CD14-positive monocyte (primary cell): ENCODE data around the gene HPCAL4. TPM values are rescaled to one million over a fixed set of nuclear protein-coding genes. Genes with fewer than 3 reads are reported as not detected.

Experiments
- DNase-seq, 3 donors: peaks; one replicate each; pipeline ENCODE4 v3.0.0-alpha.2; 2011 to 2022
- H2AFZ ChIP-seq: 2 replicates; pipeline ENCODE4 v1.6.0; 2012; ENCODE audit warnings: mild to moderate bottlenecking, low read depth, low read length, inconsistent platforms; ENCODE audit not compliant: insufficient read depth, poor library complexity, severe bottlenecking
- H3K27ac ChIP-seq, 2 donors: 1 replicate in 1 of 2; 2 replicates in 1 of 2; pipeline ENCODE4 v1.5.1; 2012 to 2013; ENCODE audit warnings: low read length in 2 of 2, control low read depth in 1 of 2, inconsistent platforms in 1 of 2, low read depth in 1 of 2, mild to moderate bottlenecking in 1 of 2
- H3K27me3 ChIP-seq, 2 donors: one replicate each; pipeline versions ENCODE4 v1.6.0 to v1.6.1; 2011 to 2013; ENCODE audit warnings: low read length in 2 of 2; ENCODE audit not compliant: control insufficient read depth in 2 of 2, insufficient read depth in 2 of 2
- H3K36me3 ChIP-seq, 2 donors: replicated peaks in 1 of 2; 1 replicate in 1 of 2; 2 replicates in 1 of 2; pipeline versions ENCODE4 v1.5.1 to v1.6.1; 2012 to 2013; ENCODE audit warnings: low read length in 2 of 2, control low read depth in 1 of 2, inconsistent platforms in 1 of 2, mild to moderate bottlenecking in 1 of 2; ENCODE audit not compliant: insufficient read depth in 2 of 2, control insufficient read depth in 1 of 2
- H3K4me1 ChIP-seq, 2 donors: 1 replicate in 1 of 2; 2 replicates in 1 of 2; pipeline versions ENCODE4 v1.5.1 to v1.6.1; 2012 to 2013; ENCODE audit warnings: low read length in 2 of 2, control low read depth in 1 of 2, inconsistent platforms in 1 of 2, mild to moderate bottlenecking in 1 of 2, moderate library complexity in 1 of 2; ENCODE audit not compliant: insufficient read depth in 2 of 2, control insufficient read depth in 1 of 2
- H3K4me2 ChIP-seq: replicated peaks from 2 replicates; pipeline ENCODE3; 2012; ENCODE audit warnings: low read length, moderate library complexity, mild to moderate bottlenecking; ENCODE audit not compliant: poor library complexity, severe bottlenecking; ENCODE audit errors: extremely low read depth
- H3K4me3 ChIP-seq, 3 experiments: fragments of 200-600 bp in 1 of 3; sonication (generic) in 1 of 3; replicated peaks in 1 of 3; 1 replicate in 2 of 3; 2 replicates in 1 of 3; pipeline ENCODE4 v1.5.1; 2011 to 2013; ENCODE audit warnings: low read length in 3 of 3, mild to moderate bottlenecking in 3 of 3, control low read depth in 2 of 3, low read depth in 2 of 3, inconsistent platforms in 1 of 3, moderate library complexity in 1 of 3
- H3K79me2 ChIP-seq: 2 replicates; pipeline ENCODE4 v1.6.0; 2012; ENCODE audit warnings: mild to moderate bottlenecking, control low read depth, inconsistent platforms, low read length, moderate library complexity; ENCODE audit not compliant: insufficient read depth
- H3K9ac ChIP-seq: 2 replicates; pipeline ENCODE4 v1.6.0; 2017; ENCODE audit warnings: low read length, mild to moderate bottlenecking; ENCODE audit not compliant: insufficient read depth, poor library complexity, severe bottlenecking
- H3K9me3 ChIP-seq, 2 donors: replicated peaks in 1 of 2; 1 replicate in 1 of 2; 2 replicates in 1 of 2; pipeline versions ENCODE4 v1.5.1 to v1.6.1; 2012 to 2013; ENCODE audit warnings: low read length in 2 of 2, control low read depth in 1 of 2; ENCODE audit not compliant: control insufficient read depth in 1 of 2, insufficient read depth in 1 of 2
- H4K20me1 ChIP-seq: 2 replicates; pipeline ENCODE4 v1.6.0; 2012; ENCODE audit warnings: mild to moderate bottlenecking, low read length, control low read depth, moderate library complexity; ENCODE audit not compliant: insufficient read depth
- H3K27ac Mint-ChIP-seq, 7 donors: one replicate each; pipeline ENCODE4 v1.8.0; 2020; ENCODE audit warnings: mild to moderate bottlenecking in 7 of 7, mixed read lengths in 7 of 7, moderate library complexity in 6 of 7, inconsistent platforms in 2 of 7
- H3K27me3 Mint-ChIP-seq, 3 donors: one replicate each; pipeline ENCODE4 v1.8.0; 2021 to 2022; ENCODE audit warnings: low read depth in 3 of 3, mild to moderate bottlenecking in 3 of 3, mixed read lengths in 3 of 3, moderate library complexity in 3 of 3, inconsistent platforms in 1 of 3
- H3K36me3 Mint-ChIP-seq, 2 donors: one replicate each; pipeline ENCODE4 v1.8.0; 2020; ENCODE audit warnings: mixed read lengths in 2 of 2, inconsistent platforms in 1 of 2, mild to moderate bottlenecking in 1 of 2
- H3K4me1 Mint-ChIP-seq: one replicate; pipeline ENCODE4 v1.8.0; 2020; ENCODE audit warnings: mild to moderate bottlenecking, mixed read lengths
- H3K4me3 Mint-ChIP-seq, 2 donors: one replicate each; pipeline ENCODE4 v1.8.0; 2020; ENCODE audit warnings: mild to moderate bottlenecking in 2 of 2, mixed read lengths in 2 of 2, moderate library complexity in 1 of 2
- H3K9me3 Mint-ChIP-seq, 7 donors: one replicate each; pipeline ENCODE4 v1.8.0; 2020 to 2022; ENCODE audit warnings: mixed read lengths in 7 of 7, mild to moderate bottlenecking in 6 of 7, moderate library complexity in 6 of 7, inconsistent platforms in 2 of 7
- CTCF ChIP-seq: fragments of 200-600 bp; IDR thresholded peaks from one replicate; pipeline ENCODE4 v1.8.0; 2022; ENCODE audit warnings: antibody characterized with exemption, mild to moderate bottlenecking
- WGBS: methylation state at CpG from one replicate; pipeline ENCODE4 v1.1.5; 2013; ENCODE audit warnings: missing lambda C conversion rate; ENCODE audit not compliant: insufficient coverage; 5-methylcytosine and 5-hydroxymethylcytosine counted together
- intact Hi-C, 2 donors: fragments of 100-400 bp; cut with micrococcal nuclease; formaldehyde crosslinking; loops; one replicate each; pipeline versions ENCODE4 v1.15.0 to v1.15.1; 2023
- polyA plus RNA-seq, 3 donors: library from polyadenylated mRNA; depleted of rRNA in 1 of 3; unstranded in 2 of 3; stranded (reverse) in 1 of 3; fragments of 300-500 nt in 2 of 3; fragments of >200 nt in 1 of 3; fragmentation: Illumina TruSeq in 2 of 3; gene quantifications; 1 replicate in 2 of 3; 2 replicates in 1 of 3; pipeline ENCODE4 v1.2.3, GENCODE V29; 2012 to 2021

HPCAL4 gene
- polyA plus RNA-seq, 3 donors: 0.03 to 0.05 TPM; not detected in 1

GRCh38 chr1:39659110-39659509 lies 32.1 kb downstream of the HPCAL4 start:
- H4K20me1 ChIP-seq: no peaks in the 10 kb centered on the region
- H3K4me1 ChIP-seq: peaks cover 7 to 9% of the 10 kb centered on the region in 2 donors
- Mint-ChIP-seq H3K4me1 (peaks cover 12% of the 10 kb centered on the region), H3K36me3 (no peaks in the 10 kb centered on the region), H3K27me3 (peaks cover 2 to 14% (median 5%) of the 10 kb centered on the region in 3 donors), H3K9me3 (no peaks in the 10 kb centered on the region), H3K27ac (no peak overlapping the region), H3K4me3 (no peak overlapping the region)
- intact Hi-C loops: loop anchor here in 1 of 2 donors (5.0 kb wide), 1 partner anchor 63 kb away; no protein-coding TSS in a partner anchor
- no peak for DNase-seq
- H3K4me3 ChIP-seq: no peak overlapping the region
- no peak overlapping the region for H2AFZ ChIP-seq
- H3K27ac ChIP-seq: no peak overlapping the region
- no peaks in the 10 kb centered on the region for H3K9me3 ChIP-seq
- H3K79me2 ChIP-seq: no peaks in the 10 kb centered on the region
- H3K27me3 ChIP-seq: no peaks in the 10 kb centered on the region
- no peak overlapping the region for H3K4me2 ChIP-seq
- H3K9ac ChIP-seq: no peak overlapping the region
- no peak for TF ChIP-seq CTCF
- H3K36me3 ChIP-seq: no peaks in the 10 kb centered on the region
- 98% methylated on average over 11 of the region's 12 CpGs for WGBS

GRCh38 chr1:39657923-39658485 lies 33.2 kb downstream of the HPCAL4 start:
- DNase-seq: peak; percentile 58 to 68 (median 60)
- Histone ChIP-seq H3K9me3 (no peaks in the 10 kb centered on the region), H3K79me2 (no peaks in the 10 kb centered on the region), H3K27me3 (no peaks in the 10 kb centered on the region), H3K27ac (no peak overlapping the region), H2AFZ (peak overlapping the region; percentile 77), H3K4me1 (peaks cover 7 to 9% of the 10 kb centered on the region in 2 donors), H3K36me3 (no peaks in the 10 kb centered on the region), H3K9ac (no peak overlapping the region), H3K4me3 (no peak overlapping the region), H3K4me2 (no peak overlapping the region), H4K20me1 (no peaks in the 10 kb centered on the region)
- Mint-ChIP-seq H3K27ac (peak overlapping the region in 1 of 7 donors; percentile 1), H3K36me3 (no peaks in the 10 kb centered on the region), H3K4me3 (peak overlapping the region in 1 of 2 donors; percentile 65), H3K27me3 (peaks cover 2 to 14% (median 4%) of the 10 kb centered on the region in 3 donors), H3K4me1 (peaks cover 17% of the 10 kb centered on the region), H3K9me3 (no peaks in the 10 kb centered on the region)
- peak; percentile 92 for TF ChIP-seq CTCF
- intact Hi-C loops: loop anchor here in 1 of 2 donors (5.0 kb wide), 1 partner anchor 64 kb away; no protein-coding TSS in a partner anchor
- WGBS: 21% methylated on average over 4 of the region's 6 CpGs
